Measurements from ENCODE around the gene REXO5.
"Not testable (repeated sequence)": the region's sequence is repeated elsewhere in the genome, so short reads cannot be mapped to it uniquely, and the experiment has no call there.

REXO5 gene

DNA sequence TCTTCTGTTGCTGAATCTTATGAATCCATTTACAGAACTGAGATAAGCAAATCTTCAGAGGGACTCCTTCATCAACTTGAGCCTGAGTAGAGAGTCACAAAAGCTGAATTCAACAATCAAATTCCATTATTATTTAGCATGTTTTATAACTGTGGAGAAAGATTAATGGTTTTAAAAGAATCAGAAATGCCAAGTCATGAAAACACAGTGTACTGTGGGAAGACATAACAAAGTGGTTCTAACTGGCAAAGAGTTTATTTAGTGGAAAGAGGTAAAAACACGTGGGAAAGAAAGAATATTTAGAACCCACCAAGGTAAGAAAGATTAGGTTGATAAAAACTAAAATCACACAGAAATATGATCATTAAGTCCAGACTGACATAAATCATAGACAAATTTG lies 5.0 kb upstream of the REXO5 start:
- no peak overlapping the region for H3K27ac ChIP-seq (ENCODE audit: low read length)
- no CpG with 5 or more reads among the region's 1 CpG for WGBS (ENCODE audit: insufficient coverage, insufficient read length)
- no peak for DNase-seq (ENCODE audit: low read depth, low spot score)
- H3K9me3 ChIP-seq (ENCODE audit: control insufficient read depth, insufficient read depth, low read length) = no peaks in the 10 kb centered on the region
- no peaks in the 10 kb centered on the region for H3K27me3 ChIP-seq (ENCODE audit: control insufficient read depth, insufficient read depth, low read length)
- H3K36me3 ChIP-seq (ENCODE audit: control insufficient read depth, insufficient read depth, low read length) = no peaks in the 10 kb centered on the region; the same call in 1 of the 2 replicates
- no peaks in the 10 kb centered on the region for H3K4me1 ChIP-seq (ENCODE audit: control insufficient read depth, insufficient read depth, low read length)
- no peak overlapping the region for H3K4me3 ChIP-seq (ENCODE audit: low read length)

GRCh38 chr16:20803192-20803560 lies 3.2 kb upstream of the REXO5 start:
- no peaks in the 10 kb centered on the region for H3K36me3 ChIP-seq (ENCODE audit: control insufficient read depth, insufficient read depth, low read length)
- no peaks in the 10 kb centered on the region for H3K27me3 ChIP-seq (ENCODE audit: control insufficient read depth, insufficient read depth, low read length)
- no peak overlapping the region for H3K27ac ChIP-seq (ENCODE audit: low read length)
- DNase-seq (ENCODE audit: low read depth, low spot score) = no peak
- no peaks in the 10 kb centered on the region for H3K9me3 ChIP-seq (ENCODE audit: control insufficient read depth, insufficient read depth, low read length)
- H3K4me3 ChIP-seq (ENCODE audit: low read length) = no peak overlapping the region
- WGBS (ENCODE audit: insufficient coverage, insufficient read length) = no CpG with 5 or more reads among the region's 2 CpGs
- H3K4me1 ChIP-seq (ENCODE audit: control insufficient read depth, insufficient read depth, low read length) = peaks cover 2% of the 10 kb centered on the region

- H3K4me1 ChIP-seq (ENCODE audit: control insufficient read depth, insufficient read depth, low read length) = peaks cover 2% of the 10 kb centered on the region
- H3K9me3 ChIP-seq (ENCODE audit: control insufficient read depth, insufficient read depth, low read length) = no peaks in the 10 kb centered on the region
- H3K4me3 ChIP-seq (ENCODE audit: low read length) = no peak overlapping the region
- no peak overlapping the region for H3K27ac ChIP-seq (ENCODE audit: low read length)
- no peaks in the 10 kb centered on the region for H3K27me3 ChIP-seq (ENCODE audit: control insufficient read depth, insufficient read depth, low read length)
- no CpG with 5 or more reads among the region's 7 CpGs for WGBS (ENCODE audit: insufficient coverage, insufficient read length)
- no peak for DNase-seq (ENCODE audit: low read depth, low spot score)
- no peaks in the 10 kb centered on the region for H3K36me3 ChIP-seq (ENCODE audit: control insufficient read depth, insufficient read depth, low read length)
Measured at GRCh38 chr16:20803561-20804214, 2.6 kb upstream of the REXO5 start.

- not testable (repeated sequence) for H3K9me3 ChIP-seq (ENCODE audit: control insufficient read depth, insufficient read depth, low read length); H3K36me3 ChIP-seq (ENCODE audit: control insufficient read depth, insufficient read depth, low read length); H3K27ac ChIP-seq (ENCODE audit: low read length); H3K27me3 ChIP-seq (ENCODE audit: control insufficient read depth, insufficient read depth, low read length); DNase-seq (ENCODE audit: low read depth, low spot score); H3K4me1 ChIP-seq (ENCODE audit: control insufficient read depth, insufficient read depth, low read length)
- peak overlapping the region; percentile 71 for H3K4me3 ChIP-seq (ENCODE audit: low read length)
- no CpG with 5 or more reads among the region's 12 CpGs for WGBS (ENCODE audit: insufficient coverage, insufficient read length)
Measured at GRCh38 chr16:20805684-20806167, 601 bp upstream of the REXO5 start.

DNA sequence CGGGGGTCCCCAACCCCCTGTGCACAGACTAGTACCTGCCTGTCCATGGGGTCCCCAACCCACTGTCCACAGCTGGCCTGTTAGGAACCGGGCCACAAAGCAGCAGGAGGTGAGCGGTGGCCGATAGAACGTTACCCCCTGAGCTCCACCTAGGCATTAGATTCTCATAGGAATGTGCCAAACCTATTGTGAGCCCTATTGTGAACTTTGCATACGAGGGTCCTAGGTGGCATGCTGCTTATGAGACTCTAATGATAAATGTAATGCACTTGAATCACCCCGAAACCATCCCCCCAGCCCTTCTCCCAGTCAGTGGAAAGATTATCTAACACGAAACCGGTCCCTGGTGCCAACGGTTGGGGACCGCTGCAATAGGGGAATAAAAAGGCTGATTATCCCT lies 1.5 kb downstream of the REXO5 start:
- no peak for DNase-seq (ENCODE audit: low read depth, low spot score)
- WGBS (ENCODE audit: insufficient coverage, insufficient read length) = no CpG with 5 or more reads among the region's 11 CpGs
- H3K9me3 ChIP-seq (ENCODE audit: control insufficient read depth, insufficient read depth, low read length) = no peaks in the 10 kb centered on the region
- peaks cover 2% of the 10 kb centered on the region for H3K4me1 ChIP-seq (ENCODE audit: control insufficient read depth, insufficient read depth, low read length)
- no peaks in the 10 kb centered on the region for H3K27me3 ChIP-seq (ENCODE audit: control insufficient read depth, insufficient read depth, low read length)
- H3K4me3 ChIP-seq (ENCODE audit: low read length) = no peak overlapping the region
- no peak overlapping the region for H3K27ac ChIP-seq (ENCODE audit: low read length)
- no peaks in the 10 kb centered on the region for H3K36me3 ChIP-seq (ENCODE audit: control insufficient read depth, insufficient read depth, low read length)

GRCh38 chr16:20811889-20812439 lies 5.6 kb downstream of the REXO5 start:
- no peak for DNase-seq (ENCODE audit: low read depth, low spot score)
- Histone ChIP-seq H3K4me1 (ENCODE audit: control insufficient read depth, insufficient read depth, low read length) (peaks cover 2% of the 10 kb centered on the region), H3K9me3 (ENCODE audit: control insufficient read depth, insufficient read depth, low read length) (no peaks in the 10 kb centered on the region), H3K4me3 (ENCODE audit: low read length) (no peak overlapping the region), H3K27me3 (ENCODE audit: control insufficient read depth, insufficient read depth, low read length) (no peaks in the 10 kb centered on the region), H3K36me3 (ENCODE audit: control insufficient read depth, insufficient read depth, low read length) (no peaks in the 10 kb centered on the region), H3K27ac (ENCODE audit: low read length) (no peak overlapping the region)
- no CpG with 5 or more reads among the region's 10 CpGs for WGBS (ENCODE audit: insufficient coverage, insufficient read length)

- no CpG with 5 or more reads among the region's 2 CpGs for WGBS (ENCODE audit: insufficient coverage, insufficient read length)
- Histone ChIP-seq H3K9me3 (ENCODE audit: control insufficient read depth, insufficient read depth, low read length) (no peaks in the 10 kb centered on the region), H3K27me3 (ENCODE audit: control insufficient read depth, insufficient read depth, low read length) (no peaks in the 10 kb centered on the region), H3K27ac (ENCODE audit: low read length) (no peak overlapping the region), H3K4me3 (ENCODE audit: low read length) (no peak overlapping the region), H3K4me1 (ENCODE audit: control insufficient read depth, insufficient read depth, low read length) (peaks cover 2% of the 10 kb centered on the region), H3K36me3 (ENCODE audit: control insufficient read depth, insufficient read depth, low read length) (no peaks in the 10 kb centered on the region)
- no peak for DNase-seq (ENCODE audit: low read depth, low spot score)
Measured at GRCh38 chr16:20812510-20812909, 6.2 kb downstream of the REXO5 start.

GRCh38 chr16:20814784-20815183 lies 8.5 kb downstream of the REXO5 start:
- no peak for DNase-seq (ENCODE audit: low read depth, low spot score)
- no CpG with 5 or more reads among the region's 4 CpGs for WGBS (ENCODE audit: insufficient coverage, insufficient read length)
- Histone ChIP-seq H3K4me1 (ENCODE audit: control insufficient read depth, insufficient read depth, low read length) (no peaks in the 10 kb centered on the region), H3K27me3 (ENCODE audit: control insufficient read depth, insufficient read depth, low read length) (no peaks in the 10 kb centered on the region), H3K36me3 (ENCODE audit: control insufficient read depth, insufficient read depth, low read length) (no peaks in the 10 kb centered on the region), H3K4me3 (ENCODE audit: low read length) (no peak overlapping the region), H3K27ac (ENCODE audit: low read length) (no peak overlapping the region), H3K9me3 (ENCODE audit: control insufficient read depth, insufficient read depth, low read length) (no peaks in the 10 kb centered on the region)

DNA sequence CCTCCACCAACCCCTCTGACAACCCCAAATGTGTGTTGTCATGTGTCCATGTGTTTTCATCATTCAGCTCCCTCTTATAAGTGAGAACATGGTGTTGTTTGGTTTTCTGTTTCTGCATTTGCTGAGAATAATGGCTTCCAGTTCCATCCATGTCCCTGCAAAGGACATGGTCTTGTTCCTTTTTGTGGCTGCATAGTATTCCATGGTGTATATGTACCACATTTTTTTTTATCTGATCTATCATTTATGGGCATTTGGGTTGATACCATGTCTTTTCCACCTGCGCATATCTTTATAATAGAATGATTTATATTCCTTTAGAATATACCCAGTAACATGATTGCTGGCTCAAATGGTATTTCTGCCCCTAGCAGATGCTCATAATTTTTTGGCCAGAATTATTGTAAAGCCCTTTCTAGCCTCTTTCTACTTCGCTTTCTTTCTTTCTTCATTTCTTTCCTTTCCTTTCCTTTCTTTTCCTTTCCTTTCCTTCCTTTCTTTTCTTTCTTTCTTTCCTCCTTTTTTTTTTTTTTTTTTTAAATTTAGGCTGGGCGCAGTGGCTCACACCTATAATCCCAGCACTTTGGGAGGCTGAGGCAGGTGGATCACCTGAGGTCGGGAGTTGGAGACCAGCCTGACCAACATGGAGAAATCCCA lies 12.7 kb downstream of the REXO5 start:
- WGBS (ENCODE audit: insufficient coverage, insufficient read length) = no CpG with 5 or more reads among the region's 4 CpGs
- no peaks in the 10 kb centered on the region for H3K36me3 ChIP-seq (ENCODE audit: control insufficient read depth, insufficient read depth, low read length)

GRCh38 chr16:20821682-20822081 lies 15.4 kb downstream of the REXO5 start:
- DNase-seq (ENCODE audit: low read depth, low spot score) = no peak
- no peaks in the 10 kb centered on the region for H3K27me3 ChIP-seq (ENCODE audit: control insufficient read depth, insufficient read depth, low read length)
- no peak overlapping the region for H3K4me3 ChIP-seq (ENCODE audit: low read length)
- no peak overlapping the region for H3K27ac ChIP-seq (ENCODE audit: low read length)
- no CpG with 5 or more reads among the region's 4 CpGs for WGBS (ENCODE audit: insufficient coverage, insufficient read length)
- no peaks in the 10 kb centered on the region for H3K9me3 ChIP-seq (ENCODE audit: control insufficient read depth, insufficient read depth, low read length)
- no peaks in the 10 kb centered on the region for H3K36me3 ChIP-seq (ENCODE audit: control insufficient read depth, insufficient read depth, low read length)
- no peaks in the 10 kb centered on the region for H3K4me1 ChIP-seq (ENCODE audit: control insufficient read depth, insufficient read depth, low read length)

More for the DNA sequence above, 12.7 kb downstream of the REXO5 start:
- Histone ChIP-seq H3K9me3 (ENCODE audit: control insufficient read depth, insufficient read depth, low read length) (no peaks in the 10 kb centered on the region), H3K27ac (ENCODE audit: low read length) (no peak overlapping the region), H3K27me3 (ENCODE audit: control insufficient read depth, insufficient read depth, low read length) (no peaks in the 10 kb centered on the region), H3K4me1 (ENCODE audit: control insufficient read depth, insufficient read depth, low read length) (no peaks in the 10 kb centered on the region), H3K4me3 (ENCODE audit: low read length) (no peak overlapping the region)
- no peak for DNase-seq (ENCODE audit: low read depth, low spot score)

Data from iPS DF 6.9 (cell line).